ENCODE data around the gene TPRN.
"Not testable (repeated sequence)": the region's sequence is repeated elsewhere in the genome, so short reads cannot be mapped to it uniquely, and the experiment has no call there.

Gene TPRN, protein sequence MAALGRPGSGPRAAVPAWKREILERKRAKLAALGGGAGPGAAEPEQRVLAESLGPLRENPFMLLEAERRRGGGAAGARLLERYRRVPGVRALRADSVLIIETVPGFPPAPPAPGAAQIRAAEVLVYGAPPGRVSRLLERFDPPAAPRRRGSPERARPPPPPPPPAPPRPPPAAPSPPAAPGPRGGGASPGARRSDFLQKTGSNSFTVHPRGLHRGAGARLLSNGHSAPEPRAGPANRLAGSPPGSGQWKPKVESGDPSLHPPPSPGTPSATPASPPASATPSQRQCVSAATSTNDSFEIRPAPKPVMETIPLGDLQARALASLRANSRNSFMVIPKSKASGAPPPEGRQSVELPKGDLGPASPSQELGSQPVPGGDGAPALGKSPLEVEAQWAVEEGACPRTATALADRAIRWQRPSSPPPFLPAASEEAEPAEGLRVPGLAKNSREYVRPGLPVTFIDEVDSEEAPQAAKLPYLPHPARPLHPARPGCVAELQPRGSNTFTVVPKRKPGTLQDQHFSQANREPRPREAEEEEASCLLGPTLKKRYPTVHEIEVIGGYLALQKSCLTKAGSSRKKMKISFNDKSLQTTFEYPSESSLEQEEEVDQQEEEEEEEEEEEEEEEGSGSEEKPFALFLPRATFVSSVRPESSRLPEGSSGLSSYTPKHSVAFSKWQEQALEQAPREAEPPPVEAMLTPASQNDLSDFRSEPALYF

GRCh38 chr9:137200311-137201204, at the start of gene TPRN:
Gene TPRN (minus strand): TSS chr9:137200741. CDS start chr9:137200711, 30 bp downstream.
- peak; percentile 99 for DNase-seq

DNA sequence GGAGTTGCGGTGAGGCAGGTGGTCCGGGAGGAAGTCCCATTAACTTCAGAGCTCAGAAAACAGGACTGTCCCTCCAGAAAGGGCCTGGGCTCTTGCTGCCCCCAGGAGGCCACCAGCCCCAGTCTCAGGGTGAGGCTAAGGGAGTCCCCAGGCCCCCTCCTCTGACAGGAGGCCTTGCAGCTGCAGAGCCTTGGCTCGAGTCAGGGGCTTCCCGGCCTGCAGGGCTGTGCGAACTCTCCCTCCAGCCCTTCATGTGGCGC, 47.3 kb upstream of the TPRN start:
- no peak for DNase-seq

- DNase-seq, result no peak
Measured at GRCh38 chr9:137247135-137247915, 46.8 kb upstream of the TPRN start.

GRCh38 chr9:137245450-137246421, 45.2 kb upstream of the TPRN start:
- no peak for DNase-seq

DNA sequence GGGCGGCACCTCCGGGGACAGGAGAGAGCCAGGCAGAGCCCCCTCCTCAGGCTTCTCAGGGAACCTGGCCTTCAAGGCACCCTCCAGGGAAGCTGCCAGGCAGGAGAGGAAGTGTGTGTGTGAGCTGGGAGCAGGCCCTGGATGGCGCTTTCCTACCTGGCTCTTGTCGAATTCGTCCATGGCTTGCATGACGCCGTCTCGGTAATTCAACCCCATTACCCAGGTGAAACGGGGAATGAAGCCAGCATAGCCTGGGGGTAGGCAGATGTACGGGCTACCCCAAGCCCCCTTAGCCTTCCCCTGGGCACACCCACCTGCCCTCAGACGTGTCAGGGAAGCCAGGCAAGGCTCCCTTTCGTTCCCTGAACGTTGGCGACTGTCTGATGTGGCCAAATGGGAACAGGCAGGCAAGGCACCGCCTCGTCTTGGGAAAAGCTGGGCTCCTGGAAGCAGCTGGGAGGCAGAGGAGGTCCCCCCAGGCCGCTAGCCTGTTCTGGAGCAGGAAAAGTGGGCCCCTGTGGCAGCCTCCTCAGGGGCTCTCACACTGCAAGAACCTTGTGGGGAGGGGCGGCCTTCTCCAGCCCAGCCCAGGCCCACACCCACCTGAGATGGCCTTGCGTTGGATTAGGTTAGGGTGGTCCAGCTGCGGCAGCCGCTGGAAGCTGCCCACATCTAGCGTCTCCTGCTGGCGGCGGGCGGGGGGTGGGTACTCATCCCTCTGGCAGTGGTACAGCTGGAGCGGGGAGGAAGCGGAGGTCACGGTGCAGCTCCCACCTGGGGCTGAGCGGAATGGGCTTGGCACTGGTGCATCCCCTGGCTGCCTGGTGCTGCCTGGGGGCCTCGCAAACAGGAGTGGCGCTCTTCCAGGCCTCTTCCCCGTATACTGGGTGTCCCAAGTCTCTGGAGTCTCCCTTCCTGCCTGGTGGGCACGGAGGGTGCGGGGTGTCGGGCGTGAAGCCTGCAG, 44.2 kb upstream of the TPRN start:
- DNase-seq, result no peak

DNA sequence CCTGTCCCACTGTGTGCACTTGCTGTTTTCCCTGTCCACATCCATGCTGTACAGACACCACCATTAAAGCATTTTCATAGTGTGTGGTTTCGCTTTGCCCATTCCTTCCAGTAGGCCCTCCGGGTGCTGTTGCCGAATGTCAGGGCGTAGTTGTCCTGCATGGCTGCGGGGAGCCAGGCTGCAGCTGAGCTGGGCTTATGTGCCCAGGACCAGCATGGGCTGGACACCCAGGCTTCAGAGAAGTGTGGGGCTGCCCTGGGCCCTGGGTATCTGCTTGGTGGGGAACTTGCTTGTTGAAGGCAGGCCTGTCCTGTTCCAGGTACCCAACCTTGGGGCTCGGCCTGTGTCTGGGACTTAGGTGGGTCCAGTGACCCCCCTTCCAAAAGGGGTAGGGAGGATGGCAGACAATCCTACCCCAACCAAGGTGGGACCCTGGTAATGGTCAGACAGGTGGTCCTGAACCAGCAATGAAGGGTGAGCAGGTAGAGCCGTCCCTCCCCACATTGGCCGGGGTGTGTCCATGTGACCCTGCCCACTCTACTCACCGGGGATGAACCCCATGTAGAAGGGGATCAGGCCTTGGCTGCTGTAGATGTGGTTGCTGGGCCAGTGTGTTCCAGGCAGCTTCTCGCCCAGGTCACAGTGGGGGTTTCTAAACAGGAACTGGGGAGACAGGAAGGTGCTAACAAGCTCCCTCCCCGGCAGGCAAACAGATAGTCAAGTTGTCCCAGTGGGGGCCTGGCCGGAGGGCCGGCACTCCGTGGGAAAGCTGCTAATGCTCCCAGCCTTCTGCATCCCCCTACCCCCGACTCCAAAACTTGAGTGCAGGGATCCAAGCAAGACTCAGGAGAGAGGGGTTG, 43.3 kb upstream of the TPRN start:
- DNase-seq, result no peak

DNA sequence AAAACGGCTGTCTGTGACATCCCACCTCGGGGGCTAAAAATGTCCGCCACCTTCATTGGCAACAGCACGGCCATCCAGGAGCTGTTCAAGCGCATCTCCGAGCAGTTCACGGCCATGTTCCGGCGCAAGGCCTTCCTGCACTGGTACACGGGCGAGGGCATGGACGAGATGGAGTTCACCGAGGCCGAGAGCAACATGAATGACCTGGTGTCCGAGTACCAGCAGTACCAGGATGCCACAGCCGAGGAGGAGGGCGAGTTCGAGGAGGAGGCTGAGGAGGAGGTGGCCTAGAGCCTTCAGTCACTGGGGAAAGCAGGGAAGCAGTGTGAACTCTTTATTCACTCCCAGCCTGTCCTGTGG, 42.7 kb upstream of the TPRN start:
- not testable (repeated sequence) for DNase-seq

GRCh38 chr9:137242269-137243203, 42.0 kb upstream of the TPRN start:
- DNase-seq, result no peak

DNA sequence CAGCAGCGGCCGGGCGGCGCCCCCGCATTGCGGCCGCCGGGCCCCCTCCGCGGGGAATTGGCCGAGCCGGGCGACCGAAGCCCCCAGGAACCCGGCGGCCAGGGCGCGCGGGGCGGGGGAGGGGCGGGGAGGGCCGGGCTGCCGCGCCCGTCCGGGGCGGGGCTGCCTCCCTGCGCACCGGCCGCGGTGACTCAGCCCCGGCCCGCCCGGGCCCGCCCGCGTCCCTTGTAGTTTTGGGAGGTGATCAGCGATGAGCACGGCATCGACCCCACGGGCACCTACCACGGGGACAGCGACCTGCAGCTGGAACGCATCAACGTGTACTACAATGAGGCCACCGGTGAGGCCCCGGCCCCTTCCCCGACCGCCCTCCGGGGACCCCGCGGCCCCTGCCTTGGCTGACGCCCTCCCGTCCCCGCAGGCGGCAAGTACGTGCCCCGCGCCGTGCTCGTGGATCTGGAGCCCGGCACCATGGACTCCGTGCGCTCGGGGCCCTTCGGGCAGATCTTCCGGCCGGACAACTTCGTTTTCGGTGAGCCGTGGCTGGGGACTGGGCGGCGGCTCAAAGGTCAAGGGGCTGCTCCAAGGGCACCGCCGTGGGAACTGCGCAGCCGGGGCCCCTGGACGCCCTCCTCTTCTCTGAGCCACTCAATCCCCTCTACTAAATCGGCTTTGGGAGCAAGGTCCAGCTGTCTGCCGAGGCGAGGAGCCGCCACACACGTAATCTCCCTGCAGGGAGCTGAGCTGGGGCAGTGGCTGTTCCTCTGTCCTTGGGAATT, 41.1 kb upstream of the TPRN start:
- no peak for DNase-seq

GRCh38 chr9:137240841-137241489, 40.4 kb upstream of the TPRN start, which contains the start of gene TUBB4B:
Gene TUBB4B (plus strand): TSS chr9:137241287. CDS start chr9:137241361, 74 bp downstream.
- peak; percentile 100 for DNase-seq

- DNase-seq, result peak; percentile 88
Measured at GRCh38 chr9:137240318-137240840, 39.8 kb upstream of the TPRN start.

DNA sequence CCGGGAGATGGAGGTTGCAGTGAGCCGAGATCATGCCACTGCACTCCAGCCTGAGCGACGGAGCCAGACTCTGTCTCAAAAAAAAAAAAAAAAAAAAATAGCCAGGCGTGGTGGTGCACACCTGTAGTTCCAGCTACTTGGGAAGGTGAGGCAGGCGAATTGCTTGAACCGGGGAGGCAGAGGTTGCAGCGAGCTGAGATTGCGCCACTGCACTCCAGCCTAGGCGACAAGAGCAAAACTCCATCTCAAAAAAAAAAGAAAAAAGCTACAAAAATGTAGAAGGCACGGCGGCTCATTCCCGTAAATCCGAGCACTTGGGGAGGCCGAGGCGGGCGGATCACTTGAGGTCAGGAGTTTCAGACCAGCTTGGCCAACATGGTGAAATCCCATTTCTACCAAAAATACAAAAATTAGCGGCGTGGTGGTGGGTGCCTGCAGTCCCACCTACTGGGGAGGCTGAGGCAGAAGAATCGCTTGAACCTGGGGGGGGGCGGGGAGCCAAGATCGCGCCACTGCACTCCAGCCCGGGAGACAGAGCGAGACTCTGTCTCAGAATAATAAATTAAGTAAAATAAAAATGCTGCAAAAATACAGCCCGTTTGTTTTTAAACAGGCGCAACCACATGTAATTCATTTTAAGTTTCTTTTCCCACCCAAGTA, 39.1 kb upstream of the TPRN start:
- DNase-seq, result not testable (repeated sequence)

DNA sequence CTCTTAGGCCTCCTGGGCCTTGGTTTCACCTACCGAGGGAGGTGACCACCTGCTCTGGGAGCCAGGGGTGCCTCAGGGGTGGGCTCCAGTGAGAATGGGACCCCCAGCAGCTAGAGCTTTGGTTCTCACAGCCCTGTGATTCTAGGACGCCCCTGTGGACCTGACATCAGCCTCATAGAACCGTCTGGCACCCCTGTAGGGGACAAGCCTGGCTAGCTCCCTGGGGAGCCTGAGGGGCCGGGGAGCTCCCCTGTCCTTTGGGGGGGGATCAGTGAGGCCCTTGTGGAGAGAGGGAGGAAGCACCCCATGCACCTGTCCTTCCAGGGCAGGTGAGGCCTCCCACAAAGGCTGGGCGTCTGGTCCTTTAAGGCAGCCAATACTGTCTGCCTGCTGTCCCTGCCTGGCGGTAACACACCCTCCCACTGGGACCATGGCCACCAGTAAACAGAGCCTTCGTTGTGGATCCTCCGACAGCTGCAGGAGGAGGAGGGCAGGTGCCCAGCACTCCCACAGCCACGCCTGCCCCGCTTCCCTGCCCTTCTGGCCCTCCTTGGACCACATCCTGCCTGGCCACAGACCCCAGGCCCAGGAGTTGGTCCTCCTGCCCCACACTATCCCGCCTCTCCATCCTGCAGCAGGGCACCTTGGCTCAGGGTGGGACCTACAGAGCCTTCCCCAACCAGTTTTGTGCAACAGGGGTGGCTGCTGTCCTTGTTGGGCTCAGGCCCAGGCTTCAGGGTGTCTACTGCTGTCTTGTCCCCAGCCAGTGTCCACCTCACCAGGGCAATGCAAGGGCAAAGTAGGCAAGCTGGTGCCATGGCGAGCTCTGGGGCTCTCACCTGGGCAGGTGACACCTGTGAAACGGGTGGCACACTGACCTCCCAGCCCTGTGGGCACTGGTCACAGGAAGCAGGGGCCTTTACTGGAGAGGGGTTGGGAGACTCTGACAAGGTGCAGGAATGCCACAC, 37.5 kb upstream of the TPRN start:
- peak; percentile 75 for DNase-seq

GRCh38 chr9:137236936-137237421, 36.4 kb upstream of the TPRN start:
- DNase-seq, result peak; percentile 51
